ENCODE data around the gene CNTNAP2.
"Not testable (repeated sequence)": the region's sequence is repeated elsewhere in the genome, so short reads cannot be mapped to it uniquely, and the experiment has no call there.

Gene CNTNAP2

GRCh38 chr7:148434181-148434757 lies 2317.7 kb downstream of the CNTNAP2 start:
- peak; percentile 36 for DNase-seq

DNA sequence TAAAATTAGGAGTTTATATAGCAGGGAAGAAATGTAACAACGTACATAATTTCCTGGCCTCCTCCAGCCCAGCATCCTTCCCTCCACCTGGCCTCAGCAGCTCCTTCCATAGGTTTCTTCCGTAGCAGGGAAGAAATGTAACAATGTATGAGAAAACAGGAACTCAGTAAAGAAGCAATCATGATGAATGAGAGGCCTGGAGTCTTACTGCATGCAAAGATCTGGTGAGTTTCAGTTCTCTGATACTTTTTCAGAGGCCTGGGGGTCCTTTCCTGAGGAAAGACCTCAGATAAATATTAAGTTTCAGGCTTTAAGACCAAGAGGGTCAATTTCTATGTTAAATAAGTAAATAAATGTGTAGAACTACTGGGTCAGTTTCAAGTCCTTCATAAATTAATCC lies 2318.3 kb downstream of the CNTNAP2 start:
- no peak for DNase-seq

GRCh38 chr7:148435715-148436114 lies 2319.1 kb downstream of the CNTNAP2 start:
- no peak for DNase-seq

DNA sequence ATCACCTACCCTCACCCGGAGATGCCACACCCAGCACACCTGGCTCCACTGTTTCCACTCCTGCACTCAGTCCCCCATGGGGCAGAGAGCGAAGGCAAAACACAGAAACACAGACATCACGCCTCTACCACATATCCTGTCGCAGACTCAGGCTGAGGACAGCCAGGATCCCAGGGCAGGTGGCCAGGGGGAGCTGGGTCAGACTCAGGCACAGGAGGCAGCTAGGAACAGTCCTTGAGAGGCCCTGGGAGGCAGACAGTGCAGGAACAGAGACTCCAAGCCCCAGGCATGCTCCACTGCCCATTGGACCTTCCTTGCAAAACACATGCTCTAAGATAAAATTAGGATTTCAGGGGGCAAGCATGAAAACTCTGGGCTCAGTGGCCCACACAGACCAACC lies 2319.5 kb downstream of the CNTNAP2 start:
- DNase-seq = no peak

DNA sequence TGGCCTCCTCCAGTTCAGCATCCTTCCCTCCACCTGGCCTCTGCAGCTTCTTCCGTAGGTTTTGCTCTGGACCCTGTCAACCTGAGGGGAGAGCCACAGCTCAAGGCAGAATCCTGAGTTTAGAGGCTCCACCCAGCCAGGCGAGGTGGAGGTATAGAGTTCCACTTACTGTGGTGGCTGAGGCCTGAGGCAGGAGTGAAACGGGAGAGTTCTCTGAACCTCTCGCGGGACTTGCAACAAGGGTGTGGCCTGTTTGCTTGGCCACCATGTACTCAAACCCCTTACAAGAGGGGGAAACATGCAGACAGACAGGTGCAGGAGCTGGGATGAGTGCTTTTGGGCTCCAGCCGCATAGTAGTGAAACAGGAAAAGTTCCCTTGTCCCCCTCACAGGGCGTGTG lies 2320.0 kb downstream of the CNTNAP2 start:
- no peak for DNase-seq

GRCh38 chr7:148437043-148437442 lies 2320.4 kb downstream of the CNTNAP2 start:
- DNase-seq = no peak

GRCh38 chr7:148442141-148442655 lies 2325.6 kb downstream of the CNTNAP2 start:
- DNase-seq = no peak

GRCh38 chr7:148442933-148443332 lies 2326.3 kb downstream of the CNTNAP2 start:
- no peak for DNase-seq

DNA sequence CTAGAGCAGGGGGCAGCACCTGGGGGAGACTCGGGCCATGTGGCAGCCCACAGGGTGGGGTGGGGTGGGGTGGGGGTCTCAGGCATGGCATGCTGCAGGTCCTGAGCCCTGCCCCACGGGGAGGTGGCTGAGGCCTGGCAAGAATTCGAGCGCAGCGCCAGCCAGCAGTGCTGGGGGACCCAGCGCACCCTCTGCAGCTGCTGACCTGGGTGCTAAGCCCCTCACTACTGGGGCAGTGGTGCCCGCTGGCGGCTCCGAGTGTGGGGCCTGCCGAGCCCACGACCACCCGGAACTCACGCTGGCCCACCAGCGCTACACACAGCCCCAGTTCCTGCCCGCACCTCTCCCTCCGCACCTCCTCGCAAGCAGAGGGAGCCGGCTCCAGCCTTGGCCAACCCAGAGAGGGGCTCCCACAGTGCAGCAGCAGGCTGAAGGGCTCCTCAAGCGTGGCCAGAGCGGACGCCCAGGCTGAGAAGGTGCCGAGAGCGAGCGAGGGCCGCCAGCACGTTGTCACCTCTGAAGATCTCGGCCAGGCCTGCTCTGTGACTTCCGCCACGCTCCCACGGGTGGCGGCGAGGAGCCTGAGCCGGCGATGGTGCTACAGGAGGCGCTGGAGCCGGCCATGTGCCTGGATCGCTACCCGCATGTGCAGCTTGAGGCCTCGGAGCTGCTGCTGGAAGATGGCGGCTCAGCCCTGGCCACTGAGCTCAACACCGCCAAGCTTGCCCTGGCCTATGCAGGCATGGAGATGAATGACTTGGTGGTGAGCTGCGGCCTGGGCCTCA lies 2328.9 kb downstream of the CNTNAP2 start:
- DNase-seq = no peak

DNA sequence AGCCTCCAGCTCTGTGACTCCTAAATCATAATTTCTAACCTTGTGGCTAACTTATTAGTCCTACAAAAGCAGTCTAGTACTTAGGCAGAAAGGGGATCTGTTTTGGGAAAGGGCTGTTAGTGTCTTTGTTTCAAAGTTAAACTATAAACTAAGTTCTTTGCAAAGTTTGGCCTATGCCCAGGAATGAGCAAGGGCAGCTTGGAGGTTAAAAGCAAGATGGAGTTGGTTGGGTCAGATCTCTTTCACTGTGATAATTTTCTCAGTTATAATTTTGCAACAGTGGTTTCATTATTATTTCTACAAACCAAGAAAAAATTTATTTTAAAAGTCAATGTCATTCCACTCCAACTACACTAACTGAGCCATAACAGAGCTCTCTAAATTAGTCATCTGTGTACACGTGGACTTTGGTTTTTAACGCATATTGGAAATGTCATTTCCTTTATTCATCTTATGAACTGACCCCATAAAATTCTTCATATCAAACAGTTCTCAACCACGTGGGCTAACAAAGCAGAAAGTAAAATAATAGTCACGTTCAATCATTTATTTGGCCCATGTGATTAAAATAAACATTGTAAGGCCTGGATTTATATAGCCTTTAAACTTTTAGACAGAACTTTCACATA lies 2330.7 kb downstream of the CNTNAP2 start:
- no peak for DNase-seq

GRCh38 chr7:148451526-148451925 lies 2334.9 kb downstream of the CNTNAP2 start:
- DNase-seq = not testable (repeated sequence)

DNA sequence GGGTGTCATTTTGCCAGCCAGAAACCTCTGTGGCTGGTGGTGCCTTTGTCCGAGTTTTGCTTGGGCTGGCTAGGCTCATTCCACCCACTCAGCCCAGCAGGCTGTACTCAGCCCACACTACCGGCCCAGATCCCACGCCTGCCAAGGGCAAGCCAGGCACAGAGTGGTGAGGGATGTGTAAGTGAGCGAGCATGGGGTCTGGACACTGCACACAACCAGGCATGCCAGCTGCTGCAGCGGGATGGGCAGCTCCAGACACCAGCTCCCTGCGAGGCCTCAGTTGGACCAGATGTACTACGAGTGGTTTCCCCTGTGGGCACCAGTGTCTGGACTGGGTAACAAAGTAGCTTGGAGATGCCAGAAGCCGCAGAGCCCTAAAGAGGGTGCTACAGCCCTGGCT lies 2339.8 kb downstream of the CNTNAP2 start:
- DNase-seq = no peak

- DNase-seq = no peak
Measured at GRCh38 chr7:148457310-148457921, 2340.8 kb downstream of the CNTNAP2 start.

DNA sequence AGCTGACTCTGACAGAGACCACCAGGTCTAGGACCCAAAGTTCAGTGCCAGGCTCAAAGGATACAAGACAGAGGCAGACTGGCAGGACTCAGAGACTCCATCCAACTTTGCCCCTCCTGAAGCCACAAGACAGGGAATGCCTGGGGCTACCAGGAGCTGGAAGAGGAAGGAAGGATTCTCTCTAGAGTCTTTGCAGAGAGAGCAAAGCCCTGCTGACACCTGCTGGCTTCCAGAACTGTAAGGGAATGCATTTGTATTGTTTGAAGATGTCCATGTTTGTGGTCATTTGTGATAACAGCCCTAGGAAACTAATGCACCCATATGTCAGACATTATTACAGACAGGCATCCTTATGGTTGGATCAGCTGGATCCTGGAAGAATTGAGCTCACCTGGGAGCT lies 2341.7 kb downstream of the CNTNAP2 start:
- DNase-seq = no peak

DNA sequence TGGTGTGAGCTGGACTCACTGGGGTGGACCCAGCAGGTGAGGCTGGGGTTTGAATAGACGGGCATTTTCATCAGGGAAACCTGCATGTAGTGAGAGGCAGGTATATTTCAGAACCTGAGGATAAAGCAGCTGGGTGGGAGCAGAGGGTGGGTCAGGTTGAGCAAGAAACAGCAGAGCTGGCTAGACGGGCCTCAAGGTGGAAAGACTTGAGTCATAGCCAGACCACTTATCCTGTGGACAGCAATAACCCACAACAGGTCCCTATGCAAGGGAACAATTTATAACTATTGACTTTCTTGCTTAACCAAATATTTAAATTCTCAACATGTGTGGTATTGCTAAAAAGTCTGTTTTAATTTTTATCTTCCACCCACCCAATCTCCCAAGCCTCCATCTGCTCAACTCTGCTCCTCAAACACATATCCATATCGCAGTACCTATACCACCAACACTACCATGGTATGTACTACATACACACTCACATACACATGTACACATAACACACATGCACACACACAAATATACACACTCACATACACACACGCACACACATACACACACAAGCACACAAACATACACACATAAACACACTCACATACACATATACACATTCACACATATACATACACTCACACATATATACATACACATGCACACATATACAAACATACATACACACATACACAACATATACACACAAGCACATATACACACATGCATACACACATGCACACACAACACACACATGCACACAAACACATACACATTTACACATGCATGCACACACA lies 2345.0 kb downstream of the CNTNAP2 start:
- no peak for DNase-seq

DNA sequence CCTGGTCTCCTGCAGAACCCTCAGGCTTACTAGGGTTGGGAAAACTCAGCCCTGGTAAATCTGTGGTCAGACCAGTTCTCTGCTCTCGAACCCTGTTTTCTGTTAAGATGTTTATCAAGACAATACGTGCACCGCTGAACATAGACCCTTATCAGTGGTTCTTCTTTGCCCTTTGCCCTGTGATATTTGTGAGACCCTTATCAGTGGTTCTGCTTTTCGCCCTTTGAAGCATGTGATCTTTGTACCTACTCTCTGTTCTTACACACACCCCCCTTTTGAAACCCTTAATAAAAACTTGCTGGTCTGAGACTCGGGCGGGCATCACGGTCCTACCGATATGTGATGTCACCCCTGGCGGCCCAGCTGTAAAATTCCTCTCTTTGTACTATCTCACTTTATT lies 2346.2 kb downstream of the CNTNAP2 start:
- DNase-seq = not testable (repeated sequence)

GRCh38 chr7:148463210-148463609 lies 2346.6 kb downstream of the CNTNAP2 start:
- no peak for DNase-seq

GRCh38 chr7:148464947-148465346 lies 2348.3 kb downstream of the CNTNAP2 start:
- DNase-seq = no peak

GRCh38 chr7:148465441-148465840 lies 2348.8 kb downstream of the CNTNAP2 start:
- DNase-seq = not testable (repeated sequence)

DNA sequence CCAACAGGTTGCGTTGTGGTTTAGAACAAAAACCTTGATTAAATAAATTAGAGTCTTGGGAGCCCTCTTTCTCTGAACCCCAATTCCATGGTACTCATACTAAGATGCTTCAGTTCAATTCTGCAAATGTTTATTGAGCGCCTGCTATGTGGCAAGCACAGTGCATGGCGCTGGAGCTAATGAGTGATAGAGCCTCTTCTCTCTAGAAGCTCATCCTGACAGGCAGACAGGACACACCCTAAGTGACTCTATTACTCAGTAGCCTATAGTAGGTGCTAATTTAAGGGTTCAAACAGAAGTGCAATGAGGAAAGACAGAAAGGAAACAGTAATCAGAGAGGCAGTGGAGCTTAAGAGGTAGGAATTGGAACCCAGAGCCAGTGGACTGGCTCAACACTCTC lies 2349.5 kb downstream of the CNTNAP2 start:
- DNase-seq = no peak

- DNase-seq = no peak
Measured at GRCh38 chr7:148468700-148469098, 2352.1 kb downstream of the CNTNAP2 start.

Data from fibroblast of skin of scalp (primary cell).